Measurements from ENCODE around the gene JAKMIP3.

The JAKMIP3 gene

DNA sequence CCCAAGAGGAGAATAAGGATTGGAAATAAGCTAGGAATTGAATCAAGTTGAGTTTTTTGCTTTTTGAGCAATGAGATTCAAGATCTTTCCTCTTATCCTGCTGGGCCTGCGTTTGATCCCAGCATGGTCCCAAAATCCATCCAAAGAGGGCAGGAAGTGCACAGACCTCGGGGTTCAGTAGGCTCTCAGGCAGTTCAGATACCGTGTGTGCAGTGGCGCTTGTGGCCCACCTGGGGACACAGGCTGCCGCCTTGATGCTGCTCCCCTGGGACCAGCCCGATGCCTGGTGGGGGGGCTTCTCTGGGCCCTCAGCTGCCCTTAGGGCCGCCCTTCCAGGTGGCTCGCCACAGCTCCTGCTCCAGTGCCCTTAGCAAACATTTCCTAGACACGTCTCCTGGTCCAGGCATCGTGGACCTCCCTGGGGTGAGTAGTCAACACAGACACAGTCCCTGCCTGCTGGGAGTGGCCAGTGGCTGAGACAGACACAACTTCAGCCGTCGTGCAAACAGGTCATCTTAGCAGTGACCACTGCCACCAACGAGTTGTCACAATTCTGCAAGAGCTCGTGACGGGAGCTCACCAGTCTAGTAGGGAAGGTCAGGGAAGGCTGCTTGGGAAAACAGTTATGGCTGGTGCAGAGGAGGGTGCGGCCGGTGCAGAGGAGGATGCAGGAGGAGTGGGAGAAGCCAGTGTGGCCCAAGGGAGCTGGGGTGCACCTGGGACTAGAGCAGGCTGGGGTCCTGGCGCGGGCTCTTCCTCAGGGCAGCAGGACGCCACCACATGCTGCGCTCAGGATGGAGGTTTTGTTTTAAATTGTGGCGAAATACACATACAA lies 21.7 kb upstream of the JAKMIP3 start:
- no peak overlapping the region for H3K4me3 ChIP-seq (ENCODE audit: low read depth, low read length)
- peak overlapping the region; percentile 28 for H3K27ac ChIP-seq (ENCODE audit: low read depth, low read length)
- no peaks in the 10 kb centered on the region for H3K27me3 ChIP-seq (ENCODE audit: control insufficient read depth, insufficient read depth, low read length)
- no peak overlapping the region for H3K9ac ChIP-seq (ENCODE audit: low read depth, low read length)
- H3K4me1 ChIP-seq (ENCODE audit: control insufficient read depth, insufficient read depth, low read length), result peaks cover 16% of the 10 kb centered on the region; the same call in 1 of the 2 replicates
- no peaks in the 10 kb centered on the region for H3K36me3 ChIP-seq (ENCODE audit: control insufficient read depth, insufficient read depth, low read length)
- no peaks in the 10 kb centered on the region for H3K9me3 ChIP-seq (ENCODE audit: control insufficient read depth, insufficient read depth, low read length)

DNA sequence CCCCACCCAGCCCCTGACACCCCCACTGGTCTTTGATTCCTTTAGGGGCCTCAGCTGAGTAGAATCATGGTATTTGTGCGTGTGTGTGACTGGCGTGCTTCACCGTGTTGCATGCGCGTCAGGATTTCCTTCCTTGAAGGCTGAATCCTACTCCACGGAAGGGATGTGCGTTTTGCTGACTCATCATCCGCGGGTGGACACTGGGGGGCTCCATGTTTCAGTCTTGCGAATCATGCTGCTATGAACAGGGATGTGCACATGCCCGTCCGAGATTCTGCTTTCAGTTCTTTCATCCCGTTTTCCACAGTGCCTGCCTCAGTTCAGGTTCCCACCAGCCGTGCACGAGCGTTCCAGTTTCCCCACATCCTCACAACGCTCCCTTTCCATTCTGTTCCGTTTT lies 20.9 kb upstream of the JAKMIP3 start:
- H3K9ac ChIP-seq (ENCODE audit: low read depth, low read length), result no peak overlapping the region
- H3K4me1 ChIP-seq (ENCODE audit: control insufficient read depth, insufficient read depth, low read length), result peaks cover 16% of the 10 kb centered on the region; the same call in 1 of the 2 replicates
- H3K27ac ChIP-seq (ENCODE audit: low read depth, low read length), result no peak overlapping the region
- H3K4me3 ChIP-seq (ENCODE audit: low read depth, low read length), result no peak overlapping the region
- H3K27me3 ChIP-seq (ENCODE audit: control insufficient read depth, insufficient read depth, low read length), result no peaks in the 10 kb centered on the region
- no peaks in the 10 kb centered on the region for H3K9me3 ChIP-seq (ENCODE audit: control insufficient read depth, insufficient read depth, low read length)
- no peaks in the 10 kb centered on the region for H3K36me3 ChIP-seq (ENCODE audit: control insufficient read depth, insufficient read depth, low read length)

DNA sequence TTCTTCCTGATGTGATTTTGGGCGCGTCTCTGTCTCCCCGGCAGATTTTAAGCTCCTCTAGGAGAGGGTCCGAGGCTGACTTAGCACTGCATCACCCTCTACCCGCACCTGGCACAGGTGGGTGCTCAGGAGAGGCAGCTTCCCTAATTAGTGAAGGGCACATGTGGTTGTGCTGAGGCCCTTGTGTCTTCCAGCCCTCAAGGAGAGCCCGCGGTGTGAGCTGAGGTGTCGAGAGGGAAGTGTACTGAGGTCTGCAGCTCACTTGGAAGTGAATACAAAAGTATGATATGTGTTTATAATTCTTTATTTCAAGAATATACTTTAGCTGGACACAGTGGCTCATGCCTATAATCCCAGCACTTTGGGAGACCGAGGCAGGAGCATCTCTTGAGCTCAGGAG lies 20.4 kb upstream of the JAKMIP3 start:
- H3K4me3 ChIP-seq (ENCODE audit: low read depth, low read length), result no peak overlapping the region
- no peaks in the 10 kb centered on the region for H3K9me3 ChIP-seq (ENCODE audit: control insufficient read depth, insufficient read depth, low read length)
- H3K27ac ChIP-seq (ENCODE audit: low read depth, low read length), result no peak overlapping the region
- H3K27me3 ChIP-seq (ENCODE audit: control insufficient read depth, insufficient read depth, low read length), result no peaks in the 10 kb centered on the region
- no peaks in the 10 kb centered on the region for H3K36me3 ChIP-seq (ENCODE audit: control insufficient read depth, insufficient read depth, low read length)
- no peak overlapping the region for H3K9ac ChIP-seq (ENCODE audit: low read depth, low read length)
- H3K4me1 ChIP-seq (ENCODE audit: control insufficient read depth, insufficient read depth, low read length), result peaks cover 16% of the 10 kb centered on the region; the same call in 1 of the 2 replicates

DNA sequence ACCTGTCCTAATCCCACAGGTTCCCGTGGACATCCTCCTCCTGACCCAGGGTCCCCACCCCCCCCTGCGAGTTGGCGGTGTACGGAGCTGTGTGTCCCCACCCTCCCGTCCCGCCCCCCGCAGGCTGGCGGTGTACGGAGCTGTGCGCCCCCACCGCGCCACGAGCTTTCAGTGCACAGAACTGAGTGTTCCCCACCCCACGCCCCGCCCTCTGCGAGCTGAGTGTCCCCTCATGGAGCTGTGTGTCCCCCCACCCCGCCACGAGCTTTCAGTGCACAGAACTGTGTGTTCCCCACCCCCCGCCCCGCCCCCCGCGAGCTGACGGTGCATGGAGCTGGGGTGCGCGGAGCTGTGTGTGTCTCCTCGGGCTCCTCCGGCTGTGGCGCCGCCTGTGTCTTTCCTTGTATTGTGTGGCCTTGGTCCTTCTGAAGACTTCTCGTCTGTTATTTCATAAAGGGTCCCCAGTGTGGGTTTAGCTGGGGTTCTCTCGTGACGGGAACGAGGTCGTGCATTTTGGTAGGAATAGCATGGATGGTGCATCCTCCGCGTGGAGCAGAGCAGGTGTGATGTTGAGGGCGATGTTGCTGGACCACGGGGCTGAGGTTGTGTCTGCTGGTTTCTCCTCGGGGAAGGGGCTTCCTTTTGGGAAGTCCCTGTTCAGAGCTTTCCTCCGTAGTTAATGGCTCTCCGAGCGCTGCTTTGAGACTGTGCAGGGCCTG lies 18.0 kb upstream of the JAKMIP3 start:
- Histone ChIP-seq H3K27me3 (ENCODE audit: control insufficient read depth, insufficient read depth, low read length) (no peaks in the 10 kb centered on the region), H3K4me1 (ENCODE audit: control insufficient read depth, insufficient read depth, low read length) (peaks cover 16% of the 10 kb centered on the region; the same call in 1 of the 2 replicates), H3K9me3 (ENCODE audit: control insufficient read depth, insufficient read depth, low read length) (peaks cover 8% of the 10 kb centered on the region), H3K36me3 (ENCODE audit: control insufficient read depth, insufficient read depth, low read length) (no peaks in the 10 kb centered on the region), H3K27ac (ENCODE audit: low read depth, low read length) (no peak overlapping the region), H3K4me3 (ENCODE audit: low read depth, low read length) (no peak overlapping the region), H3K9ac (ENCODE audit: low read depth, low read length) (no peak overlapping the region)

DNA sequence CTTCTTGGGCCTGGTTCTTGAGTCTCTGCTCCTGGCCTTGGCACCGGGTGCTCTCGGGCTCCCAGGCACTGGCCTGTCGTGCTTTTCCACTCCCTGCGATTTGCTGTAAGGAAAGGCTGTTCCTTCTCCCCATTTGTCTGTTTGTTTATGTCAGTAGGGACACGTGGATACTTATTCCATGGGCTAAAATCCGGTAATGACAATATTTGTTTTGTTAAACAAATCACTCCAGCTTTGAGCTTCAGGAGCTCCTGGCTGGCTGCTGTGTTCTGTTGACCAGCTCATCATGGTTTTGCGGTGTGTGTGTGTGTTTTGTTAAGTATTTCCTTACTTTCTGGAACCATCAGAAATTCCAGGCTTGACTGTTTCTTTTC lies 17.5 kb upstream of the JAKMIP3 start:
- no peak overlapping the region for H3K9ac ChIP-seq (ENCODE audit: low read depth, low read length)
- no peak overlapping the region for H3K27ac ChIP-seq (ENCODE audit: low read depth, low read length)
- H3K36me3 ChIP-seq (ENCODE audit: control insufficient read depth, insufficient read depth, low read length), result no peaks in the 10 kb centered on the region
- peaks cover 11% of the 10 kb centered on the region for H3K9me3 ChIP-seq (ENCODE audit: control insufficient read depth, insufficient read depth, low read length)
- H3K4me3 ChIP-seq (ENCODE audit: low read depth, low read length), result no peak overlapping the region
- no peaks in the 10 kb centered on the region for H3K27me3 ChIP-seq (ENCODE audit: control insufficient read depth, insufficient read depth, low read length)
- peaks cover 16% of the 10 kb centered on the region; the same call in 1 of the 2 replicates for H3K4me1 ChIP-seq (ENCODE audit: control insufficient read depth, insufficient read depth, low read length)

DNA sequence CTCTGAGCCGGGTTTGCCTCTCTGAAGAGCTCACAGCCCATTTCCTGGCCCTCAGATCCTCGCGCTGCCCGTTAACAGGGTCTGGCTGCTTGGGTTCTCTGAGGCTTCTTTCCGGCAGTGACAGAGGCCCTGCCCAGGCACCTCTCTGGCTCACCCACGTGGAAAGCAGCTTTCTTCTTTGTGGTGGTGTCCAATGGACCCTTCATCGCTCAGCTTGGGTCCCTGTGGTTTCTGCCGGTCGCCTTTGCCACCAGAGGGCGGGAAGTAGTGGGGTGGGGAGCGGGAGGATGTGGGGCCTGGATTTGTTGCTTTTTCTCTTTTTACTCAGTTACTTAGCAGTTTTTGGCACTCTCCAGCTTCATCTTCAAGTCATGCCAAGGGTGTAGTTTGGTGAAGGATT lies 15.6 kb upstream of the JAKMIP3 start:
- Histone ChIP-seq H3K36me3 (ENCODE audit: control insufficient read depth, insufficient read depth, low read length) (no peaks in the 10 kb centered on the region), H3K4me1 (ENCODE audit: control insufficient read depth, insufficient read depth, low read length) (peaks cover 3% of the 10 kb centered on the region; the same call in 1 of the 2 replicates), H3K9me3 (ENCODE audit: control insufficient read depth, insufficient read depth, low read length) (peaks cover 11% of the 10 kb centered on the region), H3K4me3 (ENCODE audit: low read depth, low read length) (no peak overlapping the region), H3K27ac (ENCODE audit: low read depth, low read length) (no peak overlapping the region), H3K9ac (ENCODE audit: low read depth, low read length) (no peak overlapping the region), H3K27me3 (ENCODE audit: control insufficient read depth, insufficient read depth, low read length) (no peaks in the 10 kb centered on the region)

DNA sequence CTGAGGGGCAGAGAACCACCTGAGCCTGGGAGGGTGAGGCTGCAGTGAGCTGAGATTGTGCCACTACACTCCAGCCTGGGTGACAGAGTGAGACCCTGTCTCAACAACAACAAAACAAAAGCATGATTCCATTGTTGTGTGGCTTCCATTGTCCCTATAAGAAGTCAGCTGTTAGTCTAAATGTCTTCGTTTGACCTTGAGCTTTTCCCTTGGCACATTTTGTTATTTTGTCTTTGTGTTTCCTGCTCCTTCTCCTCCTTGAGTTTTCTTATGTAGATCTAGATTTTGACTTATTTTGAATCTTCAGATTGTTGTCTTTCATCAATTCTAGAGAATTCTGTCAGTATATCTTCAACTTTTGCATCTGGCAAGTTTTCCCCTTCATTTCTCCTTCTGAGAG lies 13.6 kb upstream of the JAKMIP3 start:
- no peak overlapping the region for H3K9ac ChIP-seq (ENCODE audit: low read depth, low read length)
- H3K36me3 ChIP-seq (ENCODE audit: control insufficient read depth, insufficient read depth, low read length), result no peaks in the 10 kb centered on the region
- H3K4me1 ChIP-seq (ENCODE audit: control insufficient read depth, insufficient read depth, low read length), result peaks cover 3% of the 10 kb centered on the region; the same call in 1 of the 2 replicates
- peaks cover 11% of the 10 kb centered on the region for H3K9me3 ChIP-seq (ENCODE audit: control insufficient read depth, insufficient read depth, low read length)
- H3K27me3 ChIP-seq (ENCODE audit: control insufficient read depth, insufficient read depth, low read length), result no peaks in the 10 kb centered on the region
- no peak overlapping the region for H3K27ac ChIP-seq (ENCODE audit: low read depth, low read length)
- H3K4me3 ChIP-seq (ENCODE audit: low read depth, low read length), result no peak overlapping the region

DNA sequence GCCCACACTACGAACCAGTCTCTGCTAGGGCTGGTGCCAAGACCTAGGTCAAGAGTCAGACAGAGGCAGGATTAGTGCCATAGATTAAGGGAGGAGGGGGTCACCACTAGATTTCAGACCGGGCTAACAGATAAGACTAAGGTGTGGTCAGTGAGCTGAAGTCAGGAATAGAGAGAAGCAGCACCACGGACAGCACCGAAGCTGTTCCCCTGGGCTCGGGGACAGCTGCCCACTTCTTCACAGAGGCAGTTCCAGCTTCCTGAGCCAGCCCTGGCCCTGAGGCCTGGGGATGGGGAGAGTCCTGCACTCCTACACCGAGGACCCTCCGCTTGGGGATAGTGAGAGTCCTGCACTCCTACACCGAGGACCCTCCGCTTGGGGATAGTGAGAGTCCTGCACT lies 11.2 kb upstream of the JAKMIP3 start:
- H3K9me3 ChIP-seq (ENCODE audit: control insufficient read depth, insufficient read depth, low read length), result peaks cover 11% of the 10 kb centered on the region
- no peaks in the 10 kb centered on the region for H3K27me3 ChIP-seq (ENCODE audit: control insufficient read depth, insufficient read depth, low read length)
- no peaks in the 10 kb centered on the region for H3K4me1 ChIP-seq (ENCODE audit: control insufficient read depth, insufficient read depth, low read length)
- no peak overlapping the region for H3K27ac ChIP-seq (ENCODE audit: low read depth, low read length)
- H3K9ac ChIP-seq (ENCODE audit: low read depth, low read length), result no peak overlapping the region
- no peaks in the 10 kb centered on the region for H3K36me3 ChIP-seq (ENCODE audit: control insufficient read depth, insufficient read depth, low read length)
- no peak overlapping the region for H3K4me3 ChIP-seq (ENCODE audit: low read depth, low read length)

DNA sequence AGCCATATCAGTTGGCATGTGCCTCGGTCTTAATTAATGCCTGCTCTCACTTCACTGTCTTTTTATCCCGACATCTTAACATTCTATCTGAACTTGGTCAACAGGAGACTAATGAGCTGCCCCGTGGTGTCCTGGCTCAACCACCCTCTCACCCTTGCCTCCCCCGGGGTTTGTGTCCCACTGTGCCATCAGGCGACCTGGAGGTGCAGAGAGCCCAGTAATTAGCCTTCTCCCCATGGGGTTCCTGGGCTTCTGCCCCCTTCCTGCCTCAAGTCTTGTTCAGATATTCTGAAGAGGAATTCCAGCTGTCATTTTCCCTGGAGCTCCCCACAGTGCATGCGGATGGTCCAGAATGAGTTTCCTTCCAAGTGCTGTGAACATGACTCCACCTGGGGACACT lies 10.1 kb upstream of the JAKMIP3 start:
- Histone ChIP-seq H3K4me3 (ENCODE audit: low read depth, low read length) (no peak overlapping the region), H3K36me3 (ENCODE audit: control insufficient read depth, insufficient read depth, low read length) (no peaks in the 10 kb centered on the region), H3K27me3 (ENCODE audit: control insufficient read depth, insufficient read depth, low read length) (no peaks in the 10 kb centered on the region), H3K27ac (ENCODE audit: low read depth, low read length) (no peak overlapping the region), H3K4me1 (ENCODE audit: control insufficient read depth, insufficient read depth, low read length) (no peaks in the 10 kb centered on the region), H3K9me3 (ENCODE audit: control insufficient read depth, insufficient read depth, low read length) (peaks cover 11% of the 10 kb centered on the region), H3K9ac (ENCODE audit: low read depth, low read length) (no peak overlapping the region)

DNA sequence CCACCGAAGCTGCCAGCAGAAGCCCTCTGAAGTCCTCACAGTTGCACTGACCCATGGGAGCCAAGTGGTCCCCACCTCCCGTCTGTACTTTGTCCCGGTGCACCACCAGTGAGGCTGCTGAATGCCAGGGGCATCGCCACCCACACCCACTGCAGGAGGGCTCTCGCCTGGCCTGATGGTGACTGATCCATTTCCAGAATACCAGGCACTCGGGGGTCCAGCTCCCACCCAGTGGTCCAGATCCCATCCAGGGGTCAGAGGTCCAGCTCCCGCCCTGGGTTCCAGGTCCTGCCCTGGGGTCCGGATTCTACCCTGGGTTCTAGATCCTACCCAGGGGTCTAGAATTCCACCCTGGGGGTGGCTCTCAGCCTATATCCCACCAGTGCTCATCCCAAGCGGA lies 9.1 kb upstream of the JAKMIP3 start:
- Histone ChIP-seq H3K36me3 (ENCODE audit: control insufficient read depth, insufficient read depth, low read length) (no peaks in the 10 kb centered on the region), H3K27me3 (ENCODE audit: control insufficient read depth, insufficient read depth, low read length) (no peaks in the 10 kb centered on the region), H3K27ac (ENCODE audit: low read depth, low read length) (no peak overlapping the region), H3K9ac (ENCODE audit: low read depth, low read length) (no peak overlapping the region), H3K4me1 (ENCODE audit: control insufficient read depth, insufficient read depth, low read length) (no peaks in the 10 kb centered on the region), H3K4me3 (ENCODE audit: low read depth, low read length) (no peak overlapping the region), H3K9me3 (ENCODE audit: control insufficient read depth, insufficient read depth, low read length) (peaks cover 11% of the 10 kb centered on the region)

DNA sequence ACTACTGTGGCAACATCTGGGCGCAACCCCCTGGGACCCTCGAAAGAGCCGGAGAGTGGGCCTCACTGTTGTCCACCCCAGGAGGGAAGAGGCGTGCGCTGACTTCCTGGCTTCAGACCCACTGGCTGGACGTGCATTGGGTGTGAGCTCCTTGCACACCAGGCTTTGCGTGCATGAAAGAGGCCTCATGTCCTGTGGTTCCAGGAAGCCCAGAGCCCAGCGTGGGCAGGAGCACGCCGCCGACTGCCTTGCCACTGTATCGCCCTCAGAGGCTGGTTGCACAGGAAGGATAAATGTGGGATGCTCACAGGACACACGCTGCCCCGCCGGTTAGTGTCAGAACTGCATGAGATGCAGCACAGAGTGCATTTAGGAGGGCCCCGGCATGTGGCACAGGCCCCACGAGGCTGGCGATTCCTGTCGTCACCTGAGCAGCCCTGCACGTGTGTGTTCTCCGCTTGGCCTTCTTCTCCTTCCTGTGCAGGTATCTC lies 8.5 kb upstream of the JAKMIP3 start:
- peaks cover 7% of the 10 kb centered on the region for H3K9me3 ChIP-seq (ENCODE audit: control insufficient read depth, insufficient read depth, low read length)
- no peak overlapping the region for H3K4me3 ChIP-seq (ENCODE audit: low read depth, low read length)
- no peaks in the 10 kb centered on the region for H3K4me1 ChIP-seq (ENCODE audit: control insufficient read depth, insufficient read depth, low read length)
- no peak overlapping the region for H3K27ac ChIP-seq (ENCODE audit: low read depth, low read length)
- no peak overlapping the region for H3K9ac ChIP-seq (ENCODE audit: low read depth, low read length)
- no peaks in the 10 kb centered on the region for H3K27me3 ChIP-seq (ENCODE audit: control insufficient read depth, insufficient read depth, low read length)
- no peaks in the 10 kb centered on the region for H3K36me3 ChIP-seq (ENCODE audit: control insufficient read depth, insufficient read depth, low read length)
